HG03095 (cell line): Measurements from ENCODE around the gene APBB1.

Experiments
- ATAC-seq: cut with Tn5 transposase; IDR thresholded peaks from one replicate; pipeline ENCODE4 v1.9.1; 2021; ENCODE audit warnings: moderate library complexity; ENCODE audit not compliant: unreplicated experiment

The APBB1 gene

GRCh38 chr11:6419009-6419631, at the start of gene APBB1:
TSS of gene APBB1 (minus strand) at chr11:6419094. CDS start at chr11:6411347, 7,747 bp downstream.
- ATAC-seq: peak; percentile 41

GRCh38 chr11:6459099-6459450, 40.2 kb upstream of the APBB1 start:
- no peak for ATAC-seq

- ATAC-seq: no peak
Measured at GRCh38 chr11:6458352-6459098, 39.6 kb upstream of the APBB1 start.

GRCh38 chr11:6457581-6458320, 38.9 kb upstream of the APBB1 start:
- no peak for ATAC-seq

- ATAC-seq: no peak
Measured at GRCh38 chr11:6456361-6457073, 37.6 kb upstream of the APBB1 start.

GRCh38 chr11:6455070-6455469, 36.2 kb upstream of the APBB1 start:
- ATAC-seq: no peak

GRCh38 chr11:6453152-6453551, 34.3 kb upstream of the APBB1 start:
- ATAC-seq: no peak

GRCh38 chr11:6452219-6452618, 33.3 kb upstream of the APBB1 start:
- no peak for ATAC-seq

- no peak for ATAC-seq
Measured at GRCh38 chr11:6448574-6448973, 29.7 kb upstream of the APBB1 start.

- ATAC-seq: peak; percentile 65
Measured at GRCh38 chr11:6443269-6444003, 24.5 kb upstream of the APBB1 start.

GRCh38 chr11:6442441-6442840, 23.5 kb upstream of the APBB1 start:
- no peak for ATAC-seq

- ATAC-seq: no peak
Measured at GRCh38 chr11:6440906-6441358, 22.0 kb upstream of the APBB1 start, which contains the start of gene HPX. TSS of gene HPX (minus strand) at chr11:6440987. CDS start at chr11:6440963, 24 bp downstream.

- ATAC-seq: no peak
Measured at GRCh38 chr11:6438979-6439571, 20.2 kb upstream of the APBB1 start.

- no peak for ATAC-seq
Measured at GRCh38 chr11:6437993-6438392, 19.1 kb upstream of the APBB1 start.

GRCh38 chr11:6437423-6437822, 18.5 kb upstream of the APBB1 start:
- ATAC-seq: no peak

GRCh38 chr11:6433998-6434660, 15.2 kb upstream of the APBB1 start:
- no peak for ATAC-seq

- no peak for ATAC-seq
Measured at GRCh38 chr11:6431861-6432260, 13.0 kb upstream of the APBB1 start.

GRCh38 chr11:6427516-6427915, 8.6 kb upstream of the APBB1 start:
- no peak for ATAC-seq

- ATAC-seq: no peak
Measured at GRCh38 chr11:6420677-6421076, 1.8 kb upstream of the APBB1 start.
